Activated CD8-positive, alpha-beta T cell treated with anti-CD3 and anti-CD28 coated beads for 36 hours (primary cell): ENCODE measurements around the gene GBA2. TPM values are rescaled to one million over a fixed set of nuclear protein-coding genes. Genes with fewer than 3 reads are reported as not detected.

Experiments used
- ATAC-seq: fragments of 200-7000 bp; cut with Tn5 transposase; one replicate; pipeline ENCODE4 v1.10.0; 2021; ENCODE audit warnings: mild to moderate bottlenecking, moderate library complexity
- CTCF ChIA-PET: fragments of 350-600 bp; sonication (Branson Sonifier 250); formaldehyde crosslinking; loops from one replicate; lab custom pipeline; 2021; ENCODE audit warnings: antibody characterized with exemption; lab: Charles Lee
- POLR2A ChIA-PET: fragments of 350-600 bp; sonication (Branson Sonifier 250); formaldehyde crosslinking; loops from one replicate; lab custom pipeline; 2021; ENCODE audit warnings: antibody characterized with exemption; lab: Charles Lee
- DNase-seq: peaks from one replicate; pipeline ENCODE4 v3.0.0-alpha.2; 2020
- H3K27ac Mint-ChIP-seq: one replicate; pipeline ENCODE4 v1.8.0; 2021; ENCODE audit warnings: mild to moderate bottlenecking, mixed read lengths
- H3K27me3 Mint-ChIP-seq: one replicate; pipeline ENCODE4 v1.8.0; 2021; ENCODE audit warnings: mixed read lengths
- H3K36me3 Mint-ChIP-seq: one replicate; pipeline ENCODE4 v1.8.0; 2021; ENCODE audit warnings: low read depth, mixed read lengths
- H3K4me1 Mint-ChIP-seq: one replicate; pipeline ENCODE4 v1.8.0; 2021; ENCODE audit warnings: low read depth, mixed read lengths
- H3K4me3 Mint-ChIP-seq: one replicate; pipeline ENCODE4 v1.8.0; 2021; ENCODE audit warnings: mild to moderate bottlenecking, moderate library complexity, mixed read lengths
- H3K9me3 Mint-ChIP-seq: one replicate; pipeline ENCODE4 v1.8.0; 2021; ENCODE audit warnings: mixed read lengths
- CTCF ChIP-seq: fragments of 200-600 bp; IDR thresholded peaks from one replicate; pipeline ENCODE4 v1.8.0; 2022; ENCODE audit warnings: antibody characterized with exemption, mild to moderate bottlenecking
- intact Hi-C: fragments of 100-400 bp; cut with micrococcal nuclease; formaldehyde crosslinking; loops from one replicate; pipeline ENCODE4 v1.10.0; 2022
- total RNA-seq, 2 experiments: library from RNA; stranded (reverse); gene quantifications; one replicate each; pipeline ENCODE4 v1.2.3, GENCODE V29; 2021

Gene GBA2
- total RNA-seq, 2 experiments from 2014 or later, result 21.2 to 22.3 TPM

- H3K36me3 Mint-ChIP-seq, result no peaks in the 10 kb centered on the region
- POLR2A ChIA-PET, result interaction anchor here (0.6 to 0.7 kb wide), 2 partner anchors 13 to 324 kb away, joined by 3 read pairs; no protein-coding TSS in a partner anchor
- no peaks in the 10 kb centered on the region for H3K27me3 Mint-ChIP-seq
- no peak overlapping the region for H3K27ac Mint-ChIP-seq
- peaks cover 5% of the 10 kb centered on the region for H3K4me1 Mint-ChIP-seq
- H3K4me3 Mint-ChIP-seq, result no peak overlapping the region
- no peak for DNase-seq
- H3K9me3 Mint-ChIP-seq, result no peaks in the 10 kb centered on the region
- CTCF ChIA-PET, result interaction anchor here (0.8 to 4.5 kb wide), 2 partner anchors 19 to 134 kb away, joined by 3 to 30 read pairs; no protein-coding TSS in a partner anchor
- intact Hi-C loops, result no loop called here
- no peak for TF ChIP-seq CTCF
- no peak for ATAC-seq
Observed at GRCh38 chr9:35769763-35770162, 20.7 kb upstream of the GBA2 start.

DNA sequence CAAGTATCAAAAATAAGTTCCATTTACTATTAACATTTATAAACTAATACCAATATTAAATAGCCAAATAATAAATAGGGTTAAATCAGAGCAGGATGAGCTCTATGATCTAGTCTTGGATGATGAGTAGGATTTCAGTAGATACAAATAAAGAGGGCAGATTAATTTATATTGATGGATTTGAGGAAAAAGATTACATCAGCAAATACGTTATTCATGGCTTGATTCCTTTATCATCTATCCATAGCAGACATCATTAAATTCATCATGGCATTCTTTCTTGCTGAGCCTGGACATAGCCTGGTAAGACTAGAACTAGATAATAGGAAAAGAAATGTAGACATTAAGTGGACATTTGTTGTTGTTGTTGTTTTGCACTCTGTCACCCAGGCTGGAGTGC is 18.4 kb upstream of the GBA2 start:
- CTCF ChIA-PET, result interaction anchor here (0.9 to 1.0 kb wide), 2 partner anchors 71 to 136 kb away, joined by 3 read pairs; no protein-coding TSS in a partner anchor
- Mint-ChIP-seq H3K27ac (no peak overlapping the region), H3K4me3 (no peak overlapping the region), H3K36me3 (no peaks in the 10 kb centered on the region), H3K9me3 (no peaks in the 10 kb centered on the region), H3K4me1 (peaks cover 8% of the 10 kb centered on the region), H3K27me3 (no peaks in the 10 kb centered on the region)
- ATAC-seq (no peak), DNase-seq (no peak)
- no peak for TF ChIP-seq CTCF
- POLR2A ChIA-PET, result interaction anchor here (1.0 kb wide), 1 partner anchor 157 kb away, joined by 4 read pairs; no protein-coding TSS in a partner anchor
- intact Hi-C loops, result no loop called here

- no peak for TF ChIP-seq CTCF
- Mint-ChIP-seq H3K4me1 (peaks cover 11% of the 10 kb centered on the region), H3K27me3 (no peaks in the 10 kb centered on the region), H3K9me3 (no peaks in the 10 kb centered on the region), H3K27ac (no peak overlapping the region), H3K36me3 (no peaks in the 10 kb centered on the region), H3K4me3 (no peak overlapping the region)
- ChIA-PET POLR2A (interaction anchor here (0.7 to 1.0 kb wide), 2 partner anchors 157 to 1123 kb away, joined by 3 to 4 read pairs; no protein-coding TSS in a partner anchor), CTCF (interaction anchor here (1.0 kb wide), 1 partner anchor 137 kb away, joined by 3 read pairs; no protein-coding TSS in a partner anchor)
- no peak for ATAC-seq
- no peak for DNase-seq
- intact Hi-C loops, result no loop called here
Observed at GRCh38 chr9:35766997-35767396, 18.0 kb upstream of the GBA2 start.

- intact Hi-C loops, result no loop called here
- H3K27ac Mint-ChIP-seq, result no peak overlapping the region
- peaks cover 30% of the 10 kb centered on the region for H3K4me1 Mint-ChIP-seq
- no peaks in the 10 kb centered on the region for H3K9me3 Mint-ChIP-seq
- H3K36me3 Mint-ChIP-seq, result peaks cover 13% of the 10 kb centered on the region
- no peaks in the 10 kb centered on the region for H3K27me3 Mint-ChIP-seq
- H3K4me3 Mint-ChIP-seq, result no peak overlapping the region
- CTCF ChIA-PET, result interaction anchor here (0.7 to 0.8 kb wide), 2 partner anchors 26 to 28 kb away, joined by 3 read pairs; no protein-coding TSS in a partner anchor
- POLR2A ChIA-PET, result interaction anchor here (0.8 kb wide), 1 partner anchor 37 kb away, joined by 3 read pairs; no protein-coding TSS in a partner anchor
- DNase-seq (no peak), ATAC-seq (no peak)
- no peak for TF ChIP-seq CTCF
Observed at GRCh38 chr9:35763803-35764202, 14.8 kb upstream of the GBA2 start.

DNA sequence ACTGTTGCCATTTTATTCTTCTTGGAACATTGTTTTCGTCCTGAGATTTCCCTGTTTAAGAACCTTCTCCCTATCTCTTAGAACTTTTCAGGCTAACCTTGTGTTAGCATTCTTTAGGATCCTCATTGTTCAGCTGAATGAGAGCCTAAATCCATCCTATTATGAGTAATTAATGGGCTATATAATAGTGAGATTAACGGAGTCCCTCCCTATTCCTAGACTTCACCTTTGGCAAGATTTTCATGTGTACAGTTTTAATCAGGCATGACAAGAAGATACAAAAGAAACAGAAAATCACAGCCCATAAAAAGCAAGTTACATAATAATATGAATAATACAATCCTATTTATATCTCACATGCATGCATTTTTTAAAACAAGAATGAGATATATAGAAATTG is 14.2 kb upstream of the GBA2 start:
- intact Hi-C loops, result no loop called here
- H3K4me3 Mint-ChIP-seq, result no peak overlapping the region
- POLR2A ChIA-PET, result interaction anchor here (0.7 kb wide), 1 partner anchor 374 kb away, joined by 3 read pairs; no protein-coding TSS in a partner anchor
- CTCF ChIA-PET, result interaction anchor here (0.9 kb wide), 1 partner anchor 9 kb away, joined by 4 read pairs; no protein-coding TSS in a partner anchor
- no peaks in the 10 kb centered on the region for H3K27me3 Mint-ChIP-seq
- ATAC-seq (no peak), DNase-seq (no peak)
- H3K36me3 Mint-ChIP-seq, result peaks cover 13% of the 10 kb centered on the region
- H3K27ac Mint-ChIP-seq, result no peak overlapping the region
- TF ChIP-seq CTCF, result no peak
- H3K4me1 Mint-ChIP-seq, result peaks cover 37% of the 10 kb centered on the region
- H3K9me3 Mint-ChIP-seq, result no peaks in the 10 kb centered on the region
